NB4 (cell line): Measurements from ENCODE around the gene CACNA2D4.

Source experiments
- POLR2A ChIP-seq: IDR thresholded peaks from 2 replicates; pipeline ENCODE4 v1.6.1; 2011; ENCODE audit warnings: mild to moderate bottlenecking; ENCODE audit not compliant: insufficient read length; ENCODE audit errors: extremely low read depth
- TF ChIP-seq, protein P1 (sequence below): IDR thresholded peaks from one replicate; pipeline ENCODE4 v1.5.1; 2012; ENCODE audit warnings: low read depth, low read length

DNA sequence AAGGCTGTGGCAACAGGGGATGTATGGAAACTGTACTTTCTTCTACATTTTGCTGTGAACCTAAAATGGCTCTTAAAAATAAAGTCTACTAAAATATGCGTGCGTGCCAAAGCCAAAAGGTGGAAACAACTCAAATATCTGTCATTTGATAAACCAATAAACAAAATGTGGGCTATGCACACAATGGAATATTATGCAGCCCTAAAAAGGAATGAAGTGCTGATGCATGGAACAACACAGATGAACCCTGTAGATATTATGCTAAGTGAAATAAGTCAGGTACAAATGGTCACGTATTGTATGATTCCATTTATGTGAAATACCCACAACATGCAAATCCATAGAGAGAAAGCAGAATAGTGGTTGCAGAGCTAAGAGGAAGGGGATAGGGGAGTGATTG, 8.0 kb downstream of the CACNA2D4 start:
- TF ChIP-seq, protein P1, sequence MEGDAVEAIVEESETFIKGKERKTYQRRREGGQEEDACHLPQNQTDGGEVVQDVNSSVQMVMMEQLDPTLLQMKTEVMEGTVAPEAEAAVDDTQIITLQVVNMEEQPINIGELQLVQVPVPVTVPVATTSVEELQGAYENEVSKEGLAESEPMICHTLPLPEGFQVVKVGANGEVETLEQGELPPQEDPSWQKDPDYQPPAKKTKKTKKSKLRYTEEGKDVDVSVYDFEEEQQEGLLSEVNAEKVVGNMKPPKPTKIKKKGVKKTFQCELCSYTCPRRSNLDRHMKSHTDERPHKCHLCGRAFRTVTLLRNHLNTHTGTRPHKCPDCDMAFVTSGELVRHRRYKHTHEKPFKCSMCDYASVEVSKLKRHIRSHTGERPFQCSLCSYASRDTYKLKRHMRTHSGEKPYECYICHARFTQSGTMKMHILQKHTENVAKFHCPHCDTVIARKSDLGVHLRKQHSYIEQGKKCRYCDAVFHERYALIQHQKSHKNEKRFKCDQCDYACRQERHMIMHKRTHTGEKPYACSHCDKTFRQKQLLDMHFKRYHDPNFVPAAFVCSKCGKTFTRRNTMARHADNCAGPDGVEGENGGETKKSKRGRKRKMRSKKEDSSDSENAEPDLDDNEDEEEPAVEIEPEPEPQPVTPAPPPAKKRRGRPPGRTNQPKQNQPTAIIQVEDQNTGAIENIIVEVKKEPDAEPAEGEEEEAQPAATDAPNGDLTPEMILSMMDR, result no peak
- no peak for TF ChIP-seq POLR2A
